GM19023 (cell line): ENCODE measurements around the gene LRRN4CL.
A peak's percentile ranks its signal among the peaks of the same experiment; 100 is the strongest.
"Not testable (repeated sequence)": the region's sequence is repeated elsewhere in the genome, so short reads cannot be mapped to it uniquely, and the experiment has no call there.

ENCODE experiments used
- ATAC-seq: cut with Tn5 transposase; IDR thresholded peaks from one replicate; pipeline ENCODE4 v1.9.1; 2021; ENCODE audit warnings: mild to moderate bottlenecking, moderate library complexity; ENCODE audit not compliant: unreplicated experiment

LRRN4CL gene

GRCh38 chr11:62689421-62690183, at the start of gene LRRN4CL:
Gene LRRN4CL, minus strand, starts transcription at chr11:62689530. Its CDS starts 1,022 bp downstream, at chr11:62688508.
- ATAC-seq, result no peak

- ATAC-seq, result no peak
These were observed 47.9 kb upstream of the LRRN4CL start for GRCh38 chr11:62737196-62737595.

GRCh38 chr11:62732830-62733229, 43.5 kb upstream of the LRRN4CL start:
- no peak for ATAC-seq

GRCh38 chr11:62730076-62730475, 40.7 kb upstream of the LRRN4CL start:
- not testable (repeated sequence) for ATAC-seq

- ATAC-seq, result peak; percentile 16
These were observed 39.0 kb upstream of the LRRN4CL start, which contains the start of gene TTC9C for GRCh38 chr11:62728171-62728988. Gene TTC9C, plus strand, starts transcription at chr11:62728486. Its CDS starts 363 bp downstream, at chr11:62728849.

GRCh38 chr11:62727872-62728170, 38.5 kb upstream of the LRRN4CL start:
- ATAC-seq, result peak; percentile 49

GRCh38 chr11:62727165-62727871, 38.0 kb upstream of the LRRN4CL start, which contains the start of gene HNRNPUL2:
Gene HNRNPUL2, minus strand, starts transcription at chr11:62727457. Its CDS starts 301 bp downstream, at chr11:62727156.
- peak; percentile 74 for ATAC-seq

- no peak for ATAC-seq
These were observed 37.5 kb upstream of the LRRN4CL start for GRCh38 chr11:62726915-62727164.

- ATAC-seq, result no peak
These were observed 37.0 kb upstream of the LRRN4CL start for GRCh38 chr11:62726156-62726914.

GRCh38 chr11:62725646-62726045, 36.3 kb upstream of the LRRN4CL start:
- no peak for ATAC-seq

GRCh38 chr11:62724171-62724570, 34.8 kb upstream of the LRRN4CL start:
- ATAC-seq, result no peak

GRCh38 chr11:62721994-62722393, 32.7 kb upstream of the LRRN4CL start:
- ATAC-seq, result no peak

- ATAC-seq, result no peak
These were observed 30.1 kb upstream of the LRRN4CL start for GRCh38 chr11:62719302-62719978.

GRCh38 chr11:62716816-62717215, 27.5 kb upstream of the LRRN4CL start:
- ATAC-seq, result no peak

GRCh38 chr11:62716206-62716605, 26.9 kb upstream of the LRRN4CL start:
- ATAC-seq, result no peak

- no peak for ATAC-seq
These were observed 26.1 kb upstream of the LRRN4CL start for GRCh38 chr11:62715150-62716130.

- no peak for ATAC-seq
These were observed 24.0 kb upstream of the LRRN4CL start for GRCh38 chr11:62713343-62713742.

- ATAC-seq, result no peak
These were observed 23.5 kb upstream of the LRRN4CL start for GRCh38 chr11:62712861-62713260.

GRCh38 chr11:62712276-62712812, 23.0 kb upstream of the LRRN4CL start:
- no peak for ATAC-seq
